Memory B cell (primary cell): ENCODE measurements around the gene PIMREG.

Experiments
- ATAC-seq: fragments of 150-1000 bp; cut with Tn5 transposase; 2 replicates; pipeline ENCODE4 v1.10.0; 2021; ENCODE audit warnings: low read depth, mild to moderate bottlenecking, moderate library complexity
- DNase-seq, 2 donors: peaks; one replicate each; pipeline ENCODE4 v3.0.0; 2022; ENCODE audit warnings: low spot score in 2 of 2
- H3K27ac Mint-ChIP-seq: one replicate; pipeline ENCODE4 v1.8.0; 2022; ENCODE audit warnings: mild to moderate bottlenecking, moderate library complexity, mixed read lengths
- H3K27me3 Mint-ChIP-seq: one replicate; pipeline ENCODE4 v1.8.0; 2022; ENCODE audit warnings: mixed read lengths
- H3K36me3 Mint-ChIP-seq: one replicate; pipeline ENCODE4 v1.8.0; 2022; ENCODE audit warnings: mild to moderate bottlenecking, mixed read lengths
- H3K4me1 Mint-ChIP-seq: one replicate; pipeline ENCODE4 v1.8.0; 2022; ENCODE audit warnings: mixed read lengths
- H3K4me3 Mint-ChIP-seq: one replicate; pipeline ENCODE4 v1.8.0; 2022; ENCODE audit warnings: mild to moderate bottlenecking, moderate library complexity, mixed read lengths
- H3K9me3 Mint-ChIP-seq: one replicate; pipeline ENCODE4 v1.8.0; 2022; ENCODE audit warnings: mixed read lengths

PIMREG gene

GRCh38 chr17:6427279-6427781 lies 16.9 kb upstream of the PIMREG start:
- H3K27ac Mint-ChIP-seq, result no peak overlapping the region
- no peak for DNase-seq
- H3K4me1 Mint-ChIP-seq, result peaks cover 3% of the 10 kb centered on the region
- peaks cover 8% of the 10 kb centered on the region for H3K27me3 Mint-ChIP-seq
- H3K4me3 Mint-ChIP-seq, result no peak overlapping the region
- peaks cover 2% of the 10 kb centered on the region for H3K9me3 Mint-ChIP-seq
- peak; percentile 86 for ATAC-seq
- peaks cover 2% of the 10 kb centered on the region for H3K36me3 Mint-ChIP-seq

- H3K4me3 Mint-ChIP-seq, result no peak overlapping the region
- peaks cover 3% of the 10 kb centered on the region for H3K4me1 Mint-ChIP-seq
- no peak overlapping the region for H3K27ac Mint-ChIP-seq
- peaks cover 6% of the 10 kb centered on the region for H3K27me3 Mint-ChIP-seq
- ATAC-seq (no peak), DNase-seq (no peak)
- peaks cover 2% of the 10 kb centered on the region for H3K36me3 Mint-ChIP-seq
- H3K9me3 Mint-ChIP-seq, result peaks cover 2% of the 10 kb centered on the region
Measured at GRCh38 chr17:6428207-6428965, 15.9 kb upstream of the PIMREG start.

DNA sequence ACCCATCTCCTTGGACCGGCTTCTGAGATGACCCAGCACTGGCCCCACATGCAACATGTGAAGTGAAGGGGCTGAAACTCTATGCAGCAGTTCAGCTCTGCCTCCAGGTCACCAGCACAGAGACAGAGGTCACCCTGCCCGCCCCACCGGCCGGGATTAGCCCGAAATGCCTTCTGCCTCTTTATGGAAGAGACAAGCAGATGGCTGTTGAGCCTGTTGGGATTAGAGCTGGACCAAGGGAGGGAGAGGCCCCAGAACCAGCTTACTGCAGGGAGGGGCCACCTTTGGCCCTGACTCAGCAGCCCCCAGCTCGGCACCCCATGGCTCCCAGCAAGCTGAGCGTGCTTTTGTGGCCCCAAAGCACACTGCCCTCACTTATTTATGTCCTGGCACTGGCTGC lies 15.0 kb upstream of the PIMREG start:
- no peak overlapping the region for H3K27ac Mint-ChIP-seq
- peaks cover 2% of the 10 kb centered on the region for H3K9me3 Mint-ChIP-seq
- H3K4me3 Mint-ChIP-seq, result no peak overlapping the region
- peaks cover 2% of the 10 kb centered on the region for H3K36me3 Mint-ChIP-seq
- H3K4me1 Mint-ChIP-seq, result peaks cover 3% of the 10 kb centered on the region
- DNase-seq (no peak), ATAC-seq (no peak)
- peaks cover 4% of the 10 kb centered on the region for H3K27me3 Mint-ChIP-seq

GRCh38 chr17:6430769-6431168 lies 13.5 kb upstream of the PIMREG start:
- DNase-seq, result no peak
- H3K4me1 Mint-ChIP-seq, result peaks cover 3% of the 10 kb centered on the region
- no peak overlapping the region for H3K4me3 Mint-ChIP-seq
- no peak for ATAC-seq
- H3K9me3 Mint-ChIP-seq, result peaks cover 2% of the 10 kb centered on the region
- peaks cover 4% of the 10 kb centered on the region for H3K27me3 Mint-ChIP-seq
- H3K27ac Mint-ChIP-seq, result no peak overlapping the region
- peaks cover 2% of the 10 kb centered on the region for H3K36me3 Mint-ChIP-seq

DNA sequence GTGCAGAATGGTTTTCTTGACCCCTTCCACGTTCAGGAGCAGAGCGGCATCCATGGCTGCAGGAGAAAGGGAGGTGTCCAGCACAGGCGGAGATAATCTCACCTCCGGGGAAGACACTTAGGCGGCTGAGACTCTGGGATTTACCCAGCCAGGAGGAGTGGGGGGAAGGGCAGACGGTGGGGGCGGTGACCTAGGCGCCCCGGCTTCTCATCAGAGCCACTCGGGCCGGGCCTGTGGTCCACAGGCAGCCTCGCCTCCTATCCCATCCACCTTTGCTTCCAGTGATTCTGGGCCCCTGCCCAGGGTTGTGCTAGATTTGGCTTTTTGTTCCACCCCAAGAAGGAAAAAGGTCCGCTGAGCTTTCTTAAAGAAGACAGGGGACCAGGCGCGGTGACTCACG lies 9.2 kb upstream of the PIMREG start, which contains the start of gene AIPL1:
Gene AIPL1 (minus strand): TSS at position 71 of the 400 bp plus-strand sequence. CDS start 17 bp downstream, at position 54.
- Mint-ChIP-seq H3K4me3 (no peak within 1 kb of the TSS), H3K4me1 (peaks cover 5% of the 10 kb centered on the region), H3K9me3 (no peaks in the 10 kb centered on the region), H3K36me3 (no peaks in the 10 kb centered on the region), H3K27ac (no peak within 1 kb of the TSS), H3K27me3 (peaks cover 16% of the 10 kb centered on the region)
- DNase-seq (no peak), ATAC-seq (no peak)

GRCh38 chr17:6435968-6436367 lies 8.3 kb upstream of the PIMREG start:
- Mint-ChIP-seq H3K4me1 (peaks cover 5% of the 10 kb centered on the region), H3K27me3 (peaks cover 17% of the 10 kb centered on the region), H3K27ac (no peak overlapping the region), H3K4me3 (no peak overlapping the region), H3K9me3 (no peaks in the 10 kb centered on the region), H3K36me3 (no peaks in the 10 kb centered on the region)
- peak; percentile 85 for ATAC-seq
- peak; percentile 47 to 56 for DNase-seq

GRCh38 chr17:6437466-6437865 lies 6.8 kb upstream of the PIMREG start:
- no peaks in the 10 kb centered on the region for H3K9me3 Mint-ChIP-seq
- H3K4me3 Mint-ChIP-seq, result no peak overlapping the region
- ATAC-seq (no peak), DNase-seq (no peak)
- H3K36me3 Mint-ChIP-seq, result no peaks in the 10 kb centered on the region
- H3K4me1 Mint-ChIP-seq, result peaks cover 5% of the 10 kb centered on the region
- peaks cover 20% of the 10 kb centered on the region for H3K27me3 Mint-ChIP-seq
- no peak overlapping the region for H3K27ac Mint-ChIP-seq

GRCh38 chr17:6437956-6438355 lies 6.3 kb upstream of the PIMREG start:
- Mint-ChIP-seq H3K9me3 (no peaks in the 10 kb centered on the region), H3K4me3 (no peak overlapping the region), H3K27me3 (peaks cover 20% of the 10 kb centered on the region), H3K36me3 (no peaks in the 10 kb centered on the region), H3K4me1 (peaks cover 5% of the 10 kb centered on the region), H3K27ac (no peak overlapping the region)
- ATAC-seq, result no peak
- DNase-seq, result no peak

DNA sequence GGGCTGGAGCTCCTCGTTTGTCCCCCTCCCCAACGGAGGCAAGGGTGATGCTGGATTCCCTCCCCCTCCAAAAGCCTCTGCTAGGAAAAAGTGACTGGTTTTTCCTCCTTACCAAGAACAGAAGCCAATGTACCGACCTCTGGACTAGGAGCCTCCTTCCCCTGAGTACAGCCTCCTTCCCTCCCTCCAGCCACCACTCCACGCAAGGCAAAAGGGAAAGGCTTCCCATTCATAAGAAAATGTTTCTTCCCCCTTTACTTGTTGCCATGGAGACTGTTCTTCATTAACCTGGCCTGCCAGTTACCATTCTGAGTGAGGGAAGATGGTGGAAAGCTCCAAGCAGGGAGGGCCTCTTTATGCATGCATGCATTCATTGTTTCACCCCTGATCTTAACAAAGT lies 4.3 kb upstream of the PIMREG start:
- Mint-ChIP-seq H3K27me3 (peaks cover 20% of the 10 kb centered on the region), H3K4me3 (no peak overlapping the region)

DNA sequence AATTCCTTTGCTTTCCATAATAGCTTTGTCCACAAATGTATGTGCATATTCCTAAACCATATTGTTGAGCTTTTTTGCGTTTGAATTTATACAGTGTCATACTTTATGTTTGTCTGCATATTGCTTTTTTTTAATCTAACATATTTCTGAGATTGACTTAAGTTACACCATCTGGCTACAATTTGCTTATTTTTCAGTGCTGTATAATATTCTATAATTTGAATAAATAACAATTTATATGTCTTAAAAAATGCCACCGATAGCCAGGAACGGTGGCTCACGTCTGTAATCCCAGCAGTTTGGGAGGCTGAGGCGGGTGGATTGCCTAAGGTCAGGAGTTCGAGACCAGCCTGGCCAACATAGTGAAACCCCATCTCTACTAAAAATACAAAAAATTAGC lies 1.5 kb upstream of the PIMREG start:
- H3K27ac Mint-ChIP-seq, result no peak overlapping the region
- ATAC-seq (no peak), DNase-seq (no peak)
- peaks cover 11% of the 10 kb centered on the region for H3K27me3 Mint-ChIP-seq
- H3K36me3 Mint-ChIP-seq, result no peaks in the 10 kb centered on the region
- no peak overlapping the region for H3K4me3 Mint-ChIP-seq
- peaks cover 10% of the 10 kb centered on the region for H3K4me1 Mint-ChIP-seq
- no peaks in the 10 kb centered on the region for H3K9me3 Mint-ChIP-seq

More for the DNA sequence above, 4.3 kb upstream of the PIMREG start:
- no peaks in the 10 kb centered on the region for H3K36me3 Mint-ChIP-seq
- no peak for DNase-seq
- ATAC-seq, result no peak
- peaks cover 15% of the 10 kb centered on the region for H3K4me1 Mint-ChIP-seq
- no peaks in the 10 kb centered on the region for H3K9me3 Mint-ChIP-seq
- H3K27ac Mint-ChIP-seq, result no peak overlapping the region

DNA sequence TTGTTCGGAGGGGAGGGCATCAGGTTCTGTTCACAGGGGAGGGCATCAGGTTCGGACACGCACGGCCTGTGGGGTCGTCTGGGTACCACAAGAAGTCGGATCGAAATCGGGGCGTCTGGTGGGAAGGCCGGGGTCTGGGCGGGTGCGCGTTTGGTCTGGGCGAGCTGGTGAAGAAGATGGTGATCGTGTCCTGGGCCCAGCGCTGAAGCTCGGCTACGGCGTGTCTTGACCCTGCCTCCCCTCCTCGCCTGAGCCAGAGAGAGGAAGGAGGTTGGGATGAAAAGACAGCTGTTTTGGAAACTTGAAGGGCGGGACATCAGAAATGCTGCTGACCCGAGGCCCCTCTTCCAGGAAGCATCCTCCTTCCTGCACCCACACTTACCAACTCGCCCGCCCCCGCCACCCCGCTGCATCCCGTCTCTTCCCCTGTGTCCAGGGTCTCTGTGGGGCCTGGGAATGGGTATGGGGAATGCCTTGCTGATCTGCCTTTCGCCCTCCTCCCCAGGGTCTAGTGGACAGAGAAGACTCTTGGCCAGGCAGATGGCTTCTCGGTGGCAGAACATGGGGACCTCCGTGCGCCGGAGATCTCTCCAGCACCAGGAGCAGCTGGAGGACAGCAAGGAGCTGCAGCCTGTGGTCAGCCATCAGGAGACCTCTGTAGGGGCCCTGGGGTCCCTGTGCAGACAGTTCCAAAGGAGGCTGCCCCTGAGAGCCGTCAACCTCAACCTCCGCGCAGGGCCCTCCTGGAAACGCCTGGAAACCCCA lies 498 bp downstream of the PIMREG start:
- no peak for DNase-seq
- peaks cover 9% of the 10 kb centered on the region for H3K4me1 Mint-ChIP-seq
- H3K36me3 Mint-ChIP-seq, result no peaks in the 10 kb centered on the region
- no peak for ATAC-seq
- peak overlapping the region; percentile 64 for H3K27ac Mint-ChIP-seq
- peaks cover 6% of the 10 kb centered on the region for H3K27me3 Mint-ChIP-seq
- H3K9me3 Mint-ChIP-seq, result no peaks in the 10 kb centered on the region
- peak overlapping the region; percentile 87 for H3K4me3 Mint-ChIP-seq

GRCh38 chr17:6446516-6447100 lies 2.4 kb downstream of the PIMREG start:
- Mint-ChIP-seq H3K4me3 (no peak overlapping the region), H3K27me3 (no peaks in the 10 kb centered on the region), H3K4me1 (peaks cover 15% of the 10 kb centered on the region), H3K27ac (no peak overlapping the region), H3K36me3 (no peaks in the 10 kb centered on the region), H3K9me3 (no peaks in the 10 kb centered on the region)
- no peak for DNase-seq
- no peak for ATAC-seq

DNA sequence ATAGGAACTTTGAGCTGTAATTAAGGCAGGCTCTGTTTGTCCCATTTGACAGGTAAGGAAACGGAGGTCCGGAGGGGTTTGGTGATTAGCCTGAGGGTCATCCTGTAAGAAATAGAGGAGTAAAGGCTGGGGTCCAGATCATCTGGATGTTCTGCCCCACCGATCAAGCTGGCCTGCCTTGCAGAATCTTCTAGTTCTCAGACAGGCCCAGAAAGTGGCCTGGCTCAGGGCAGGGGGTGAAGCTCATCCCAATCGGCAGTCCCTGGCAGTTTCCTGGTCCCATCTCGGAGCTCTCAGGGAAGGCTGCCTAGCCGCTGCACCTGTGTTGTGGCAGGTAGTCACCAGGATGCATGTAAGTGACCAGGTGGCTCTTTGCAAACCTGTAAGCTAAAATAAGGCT lies 4.2 kb downstream of the PIMREG start:
- DNase-seq, result no peak
- Mint-ChIP-seq H3K27ac (no peak overlapping the region), H3K9me3 (no peaks in the 10 kb centered on the region), H3K27me3 (no peaks in the 10 kb centered on the region), H3K36me3 (no peaks in the 10 kb centered on the region), H3K4me3 (no peak overlapping the region), H3K4me1 (peaks cover 25% of the 10 kb centered on the region)
- ATAC-seq, result no peak

GRCh38 chr17:6449307-6449706 lies 5.1 kb downstream of the PIMREG start:
- no peak for DNase-seq
- Mint-ChIP-seq H3K4me1 (peaks cover 25% of the 10 kb centered on the region), H3K36me3 (no peaks in the 10 kb centered on the region), H3K4me3 (no peak overlapping the region), H3K9me3 (no peaks in the 10 kb centered on the region), H3K27me3 (no peaks in the 10 kb centered on the region), H3K27ac (no peak overlapping the region)
- no peak for ATAC-seq
